ENCODE results near the gene SEMA4B. TPM values are rescaled to one million over a fixed set of nuclear protein-coding genes. Genes with fewer than 3 reads are reported as not detected.
"Not testable (repeated sequence)": the region's sequence is repeated elsewhere in the genome, so short reads cannot be mapped to it uniquely, and the experiment has no call there.

Gene SEMA4B
- total RNA-seq, 2 donors from 2014 or later, result 17.3 to 49.1 TPM

GRCh38 chr15:90234096-90234988 is 33.2 kb downstream of the SEMA4B start, which contains the start of gene GDPGP1:
Gene GDPGP1 (plus strand): TSS chr15:90234209. CDS start chr15:90240909, 6,700 bp downstream.
- Mint-ChIP-seq H3K27ac (peak within 1 kb of the TSS; percentile 90), H3K36me3 (ENCODE audit: low read depth) (peaks cover 72% of the 10 kb centered on the region), H3K27me3 (no peaks in the 10 kb centered on the region), H3K4me1 (peaks cover 14% of the 10 kb centered on the region), H3K4me3 (peak within 1 kb of the TSS; percentile 98), H3K9me3 (no peaks in the 10 kb centered on the region)
- peak; percentile 66 for ATAC-seq (replicated peaks)

DNA sequence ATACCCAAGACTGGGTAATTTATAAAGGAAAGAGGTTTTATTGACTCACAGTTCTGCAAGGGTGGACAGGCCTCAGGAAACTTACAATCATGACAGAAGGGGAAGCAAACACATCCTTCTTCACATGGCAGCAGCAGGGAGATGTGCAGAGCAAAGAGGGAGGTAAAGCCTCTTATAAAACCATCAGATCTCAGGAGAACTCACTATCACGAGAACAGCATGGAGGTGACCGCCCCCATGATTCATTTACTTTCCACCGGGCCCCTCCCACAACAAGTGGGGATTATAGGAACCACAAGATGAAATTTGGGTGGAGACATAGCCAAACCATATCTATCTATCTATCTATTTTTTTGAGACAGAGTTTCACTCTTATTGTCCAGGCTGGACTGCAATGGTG is 38.2 kb downstream of the SEMA4B start:
- Mint-ChIP-seq H3K27me3 (no peaks in the 10 kb centered on the region), H3K27ac (no peak overlapping the region), H3K4me1 (no peaks in the 10 kb centered on the region), H3K36me3 (ENCODE audit: low read depth) (peaks cover 36% of the 10 kb centered on the region), H3K4me3 (no peak overlapping the region), H3K9me3 (no peaks in the 10 kb centered on the region)
- ATAC-seq (replicated peaks), result peak; percentile 38

- Mint-ChIP-seq H3K27me3 (no peaks in the 10 kb centered on the region), H3K36me3 (ENCODE audit: low read depth) (peaks cover 36% of the 10 kb centered on the region), H3K9me3 (no peaks in the 10 kb centered on the region), H3K27ac (no peak overlapping the region), H3K4me1 (no peaks in the 10 kb centered on the region), H3K4me3 (no peak overlapping the region)
- no peak for ATAC-seq (replicated peaks)
These were observed 39.7 kb downstream of the SEMA4B start for GRCh38 chr15:90240856-90241255.

DNA sequence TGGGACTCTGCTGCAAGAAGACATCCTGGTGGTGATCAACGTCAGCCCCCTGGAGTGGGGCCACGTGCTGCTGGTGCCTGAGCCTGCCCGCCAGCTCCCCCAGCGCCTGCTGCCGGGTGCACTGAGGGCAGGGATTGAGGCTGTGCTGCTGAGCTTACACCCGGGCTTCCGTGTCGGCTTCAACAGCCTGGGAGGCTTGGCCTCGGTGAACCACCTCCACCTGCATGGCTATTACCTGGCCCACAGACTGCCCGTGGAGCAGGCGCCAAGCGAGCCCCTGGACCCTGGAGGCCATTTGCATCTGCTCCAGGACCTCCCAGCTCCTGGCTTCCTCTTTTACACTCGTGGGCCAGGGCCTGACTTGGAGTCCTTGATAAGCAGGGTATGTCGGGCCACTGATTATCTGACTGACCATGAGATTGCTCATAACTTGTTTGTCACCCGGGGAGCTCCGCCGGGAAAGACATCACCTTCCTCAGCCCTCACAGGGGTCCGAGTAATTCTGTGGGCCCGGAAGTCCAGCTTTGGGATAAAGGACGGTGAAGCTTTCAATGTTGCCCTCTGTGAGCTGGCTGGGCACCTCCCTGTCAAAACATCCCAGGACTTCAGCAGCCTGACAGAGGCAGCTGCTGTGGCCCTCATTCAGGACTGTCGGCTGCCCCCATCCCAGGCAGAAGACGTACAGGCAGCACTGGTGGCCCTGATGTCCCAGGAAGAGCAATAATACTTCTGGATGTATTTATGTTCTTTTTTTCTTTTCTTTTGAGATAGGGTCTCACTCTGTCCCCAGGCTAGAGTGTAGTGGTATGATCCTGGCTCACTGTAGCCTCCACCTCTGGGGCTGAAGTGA is 40.4 kb downstream of the SEMA4B start:
- Mint-ChIP-seq H3K4me1 (no peaks in the 10 kb centered on the region), H3K27ac (no peak overlapping the region), H3K27me3 (no peaks in the 10 kb centered on the region), H3K9me3 (no peaks in the 10 kb centered on the region), H3K36me3 (ENCODE audit: low read depth) (peaks cover 29% of the 10 kb centered on the region), H3K4me3 (no peak overlapping the region)
- no peak for ATAC-seq (replicated peaks)

DNA sequence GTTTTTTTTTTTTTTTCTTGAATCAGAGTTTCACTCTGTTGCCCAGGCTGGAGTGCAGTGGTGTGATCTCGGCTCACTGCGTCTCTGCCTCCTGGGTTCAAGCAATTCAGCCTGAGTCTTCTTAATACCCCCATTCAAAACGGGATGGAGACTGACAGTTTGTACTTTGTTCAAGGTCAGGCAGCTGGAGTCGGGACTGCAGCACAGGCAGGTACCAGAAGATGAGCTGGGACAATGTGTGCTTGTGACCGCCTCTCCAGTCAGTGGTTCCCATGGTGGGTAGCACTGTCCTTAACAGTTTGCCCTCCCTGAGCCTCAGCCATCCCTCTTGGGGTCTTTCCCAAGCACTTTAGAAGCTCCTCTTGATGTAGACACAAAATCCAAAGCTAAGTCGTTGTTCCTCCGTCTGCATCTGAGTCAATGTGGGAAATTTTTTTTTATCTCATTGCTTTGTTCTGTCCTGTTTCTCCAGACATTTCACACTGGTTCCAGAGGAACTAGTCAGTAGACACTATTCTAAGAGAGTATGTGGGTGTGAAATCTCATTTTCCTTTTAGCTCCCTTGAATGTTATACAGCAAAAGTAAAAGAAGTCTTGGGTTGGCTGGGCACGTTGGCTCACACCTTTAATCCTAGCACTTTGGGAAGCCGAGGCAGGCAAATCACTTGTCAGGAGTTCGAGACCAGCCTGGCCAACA is 43.0 kb downstream of the SEMA4B start:
- no peak for ATAC-seq (replicated peaks)
- H3K27ac Mint-ChIP-seq, result no peak overlapping the region
- H3K36me3 Mint-ChIP-seq (ENCODE audit: low read depth), result peaks cover 5% of the 10 kb centered on the region
- H3K4me1 Mint-ChIP-seq, result no peaks in the 10 kb centered on the region
- H3K27me3 Mint-ChIP-seq, result no peaks in the 10 kb centered on the region
- H3K9me3 Mint-ChIP-seq, result no peaks in the 10 kb centered on the region
- no peak overlapping the region for H3K4me3 Mint-ChIP-seq

- Mint-ChIP-seq H3K4me1 (peaks cover 4% of the 10 kb centered on the region), H3K36me3 (ENCODE audit: low read depth) (no peaks in the 10 kb centered on the region), H3K27ac (no peak overlapping the region), H3K9me3 (no peaks in the 10 kb centered on the region), H3K27me3 (no peaks in the 10 kb centered on the region), H3K4me3 (peak overlapping the region; percentile 62)
- ATAC-seq (replicated peaks), result peak; percentile 5
These were observed 47.7 kb downstream of the SEMA4B start for GRCh38 chr15:90248789-90249202.

DNA sequence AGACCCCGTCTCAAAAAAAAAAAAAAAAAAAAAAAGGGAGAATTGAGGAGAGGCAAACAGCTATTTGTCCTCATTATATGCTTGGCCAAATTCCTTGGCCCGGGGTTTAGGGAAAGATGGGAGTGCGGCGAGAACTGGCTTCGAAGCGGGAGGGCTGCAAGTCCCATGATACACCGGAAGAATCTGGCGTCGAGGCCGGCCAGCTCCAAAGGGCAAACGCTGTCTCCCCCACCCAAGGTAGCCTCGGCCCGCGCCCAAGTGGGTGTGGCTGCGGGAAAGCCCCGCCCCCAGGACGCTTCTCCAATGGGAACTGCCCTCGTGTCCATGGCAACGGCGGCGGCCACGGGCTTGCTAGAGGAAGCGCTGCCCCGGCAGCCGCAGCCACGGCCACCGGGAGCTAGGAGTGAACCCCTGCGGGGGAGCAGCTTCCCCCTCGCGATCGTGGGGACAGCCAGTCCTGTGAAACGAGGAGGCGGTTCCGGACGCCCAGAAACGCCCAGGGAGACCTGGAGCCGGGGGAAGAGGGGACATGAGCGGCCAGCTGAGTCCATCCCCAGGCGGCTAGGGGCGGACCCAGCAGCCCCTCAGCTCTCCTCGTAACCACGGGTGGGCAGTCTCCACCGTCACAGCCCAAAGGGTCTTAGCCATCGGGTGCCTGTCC is 48.2 kb downstream of the SEMA4B start, which contains the start of gene TTLL13:
Gene TTLL13 (plus strand): TSS at position 354 of the 661 bp plus-strand sequence. CDS start 1,075 bp downstream, outside the sequence.
- H3K36me3 Mint-ChIP-seq (ENCODE audit: low read depth), result no peaks in the 10 kb centered on the region
- H3K27me3 Mint-ChIP-seq, result no peaks in the 10 kb centered on the region
- ATAC-seq (replicated peaks), result peak; percentile 97
- peaks cover 4% of the 10 kb centered on the region for H3K4me1 Mint-ChIP-seq
- H3K4me3 Mint-ChIP-seq, result peak within 1 kb of the TSS; percentile 62
- H3K27ac Mint-ChIP-seq, result peak within 1 kb of the TSS; percentile 15
- H3K9me3 Mint-ChIP-seq, result no peaks in the 10 kb centered on the region

- no peak for ATAC-seq (replicated peaks)
These were observed 56.6 kb downstream of the SEMA4B start for GRCh38 chr15:90257776-90258175.

DNA sequence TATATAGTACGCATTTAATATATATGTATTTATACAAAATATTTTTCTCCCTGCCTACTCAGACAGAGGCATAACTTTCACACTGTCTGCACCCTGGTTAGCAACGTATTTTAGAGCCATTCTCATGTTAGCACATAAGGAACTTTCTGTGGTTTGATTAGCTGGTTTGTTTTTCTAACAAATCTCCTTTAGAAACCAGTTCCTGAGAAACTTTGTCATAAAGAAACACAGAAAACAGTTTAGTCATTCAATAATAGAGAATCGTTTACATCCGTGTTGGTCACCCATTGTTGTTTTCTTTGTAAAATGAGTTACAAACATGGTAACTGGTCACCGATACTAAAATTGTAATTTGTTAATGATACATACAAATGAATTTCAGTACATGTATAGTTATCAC is 58.4 kb downstream of the SEMA4B start:
- no peaks in the 10 kb centered on the region for H3K9me3 Mint-ChIP-seq
- peaks cover 4% of the 10 kb centered on the region for H3K4me1 Mint-ChIP-seq
- peak overlapping the region; percentile 25 for H3K4me3 Mint-ChIP-seq
- H3K36me3 Mint-ChIP-seq (ENCODE audit: low read depth), result no peaks in the 10 kb centered on the region
- no peaks in the 10 kb centered on the region for H3K27me3 Mint-ChIP-seq
- ATAC-seq (replicated peaks), result peak; percentile 90
- H3K27ac Mint-ChIP-seq, result peak overlapping the region; percentile 77

More at GRCh38 chr15:90257776-90258175, 56.6 kb downstream of the SEMA4B start:
- Mint-ChIP-seq H3K4me3 (no peak overlapping the region), H3K4me1 (peaks cover 4% of the 10 kb centered on the region), H3K27ac (no peak overlapping the region), H3K36me3 (ENCODE audit: low read depth) (no peaks in the 10 kb centered on the region), H3K9me3 (no peaks in the 10 kb centered on the region), H3K27me3 (no peaks in the 10 kb centered on the region)

DNA sequence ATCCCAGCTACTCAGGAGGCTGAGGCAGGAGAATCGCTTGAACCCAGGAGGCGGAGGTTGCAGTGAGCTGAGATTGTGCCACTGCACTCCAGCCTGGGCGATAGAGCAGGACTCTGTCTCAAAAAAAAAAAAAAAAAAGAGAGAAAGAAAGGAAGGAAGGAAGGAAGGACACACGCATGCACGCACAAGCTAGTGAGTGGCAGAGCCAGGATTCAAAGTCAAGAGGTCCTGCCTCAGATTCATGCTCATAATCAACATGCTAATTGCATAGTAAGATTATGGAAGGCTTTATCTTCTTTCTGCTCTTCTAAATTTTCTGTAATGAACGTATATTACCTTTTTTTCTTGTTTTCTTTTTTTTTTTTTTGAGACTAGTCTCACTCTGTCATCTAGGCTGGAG is 59.6 kb downstream of the SEMA4B start:
- not testable (repeated sequence) for H3K36me3 Mint-ChIP-seq (ENCODE audit: low read depth); H3K9me3 Mint-ChIP-seq; ATAC-seq (replicated peaks); H3K27ac Mint-ChIP-seq; H3K4me3 Mint-ChIP-seq; H3K4me1 Mint-ChIP-seq; H3K27me3 Mint-ChIP-seq

GRCh38 chr15:90261811-90262210 is 60.7 kb downstream of the SEMA4B start:
- Mint-ChIP-seq H3K4me1 (peaks cover 4% of the 10 kb centered on the region), H3K9me3 (no peaks in the 10 kb centered on the region), H3K27ac (peak overlapping the region; percentile 7), H3K27me3 (no peaks in the 10 kb centered on the region), H3K4me3 (no peak overlapping the region), H3K36me3 (ENCODE audit: low read depth) (peaks cover 9% of the 10 kb centered on the region)
- no peak for ATAC-seq (replicated peaks)

DNA sequence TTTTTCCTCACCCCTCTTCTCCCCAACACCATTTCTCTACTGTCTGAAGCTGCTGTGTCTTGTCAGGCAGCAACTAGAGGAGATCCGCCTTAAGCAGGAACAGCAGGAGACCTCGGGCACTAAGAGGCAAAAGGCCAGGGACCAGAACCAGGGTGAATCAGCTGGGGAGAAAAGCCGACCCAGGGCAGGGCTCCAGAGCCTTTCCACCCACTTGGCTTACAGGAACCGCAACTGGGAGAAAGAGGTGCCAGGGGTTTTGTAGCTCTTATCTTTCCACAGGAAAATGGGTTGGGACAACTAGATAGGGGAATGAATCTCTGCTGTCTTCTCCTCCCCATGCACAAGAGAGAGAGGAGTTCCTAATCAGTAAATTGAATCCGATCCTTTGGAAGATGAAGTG is 61.3 kb downstream of the SEMA4B start:
- H3K27me3 Mint-ChIP-seq, result no peaks in the 10 kb centered on the region
- no peak for ATAC-seq (replicated peaks)
- peaks cover 4% of the 10 kb centered on the region for H3K4me1 Mint-ChIP-seq
- H3K27ac Mint-ChIP-seq, result peak overlapping the region; percentile 7
- no peaks in the 10 kb centered on the region for H3K9me3 Mint-ChIP-seq
- H3K36me3 Mint-ChIP-seq (ENCODE audit: low read depth), result peaks cover 15% of the 10 kb centered on the region
- H3K4me3 Mint-ChIP-seq, result no peak overlapping the region

DNA sequence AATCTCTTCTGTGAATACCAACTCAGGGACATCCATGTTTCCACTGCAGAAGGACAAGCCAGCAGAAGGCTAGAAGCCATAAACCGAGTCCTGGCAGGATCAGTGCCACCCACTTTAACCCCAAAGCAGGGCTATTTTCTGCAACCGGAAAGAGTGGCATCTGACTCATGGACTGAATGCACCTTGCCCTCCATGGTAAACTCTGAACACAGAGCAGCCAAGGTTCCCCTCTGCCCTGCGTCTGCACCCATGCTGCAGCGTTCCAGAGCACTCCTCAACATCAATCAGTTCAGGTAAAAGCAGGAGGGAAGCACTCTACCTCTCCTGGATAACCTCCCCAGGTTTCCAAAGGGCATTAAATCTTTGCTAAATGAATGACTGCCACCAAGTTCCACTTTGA is 63.5 kb downstream of the SEMA4B start:
- peaks cover 17% of the 10 kb centered on the region for H3K4me1 Mint-ChIP-seq
- H3K27me3 Mint-ChIP-seq, result no peaks in the 10 kb centered on the region
- peak; percentile 69 for ATAC-seq (replicated peaks)
- H3K4me3 Mint-ChIP-seq, result peak overlapping the region; percentile 97
- peaks cover 36% of the 10 kb centered on the region for H3K36me3 Mint-ChIP-seq (ENCODE audit: low read depth)
- H3K27ac Mint-ChIP-seq, result peak overlapping the region; percentile 98
- no peaks in the 10 kb centered on the region for H3K9me3 Mint-ChIP-seq

Data from activated T-helper 17 cell treated with anti-CD3 and anti-CD28 coated beads, Interleukin-2, amount 50 U/mL, for 72 hours (primary cell).